HG02981 (cell line): ENCODE measurements around the gene CAMTA1.

ENCODE experiments used
- ATAC-seq: cut with Tn5 transposase; IDR thresholded peaks from one replicate; pipeline ENCODE4 v1.9.1; 2021; ENCODE audit warnings: mild to moderate bottlenecking, moderate library complexity; ENCODE audit not compliant: unreplicated experiment

CAMTA1 gene

DNA sequence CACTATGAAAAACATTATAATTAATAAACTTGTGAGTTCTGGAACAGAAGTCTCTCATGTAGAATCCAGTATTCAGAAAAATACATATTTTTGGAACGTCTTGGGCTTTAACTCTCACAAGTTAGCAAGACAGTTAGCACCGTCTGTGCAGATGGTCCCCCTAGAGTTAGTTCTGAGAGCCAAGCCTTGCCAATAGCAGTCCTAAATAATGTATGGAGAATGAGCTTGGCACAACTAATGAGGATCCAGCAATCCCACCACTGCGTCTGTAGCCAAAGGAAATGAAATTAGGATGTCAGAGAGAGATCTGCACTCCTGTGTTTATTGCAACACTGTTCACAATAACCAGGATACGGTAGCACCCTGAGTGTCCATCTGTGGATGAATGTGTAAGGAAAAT, 931.3 kb downstream of the CAMTA1 start:
- ATAC-seq, result no peak

DNA sequence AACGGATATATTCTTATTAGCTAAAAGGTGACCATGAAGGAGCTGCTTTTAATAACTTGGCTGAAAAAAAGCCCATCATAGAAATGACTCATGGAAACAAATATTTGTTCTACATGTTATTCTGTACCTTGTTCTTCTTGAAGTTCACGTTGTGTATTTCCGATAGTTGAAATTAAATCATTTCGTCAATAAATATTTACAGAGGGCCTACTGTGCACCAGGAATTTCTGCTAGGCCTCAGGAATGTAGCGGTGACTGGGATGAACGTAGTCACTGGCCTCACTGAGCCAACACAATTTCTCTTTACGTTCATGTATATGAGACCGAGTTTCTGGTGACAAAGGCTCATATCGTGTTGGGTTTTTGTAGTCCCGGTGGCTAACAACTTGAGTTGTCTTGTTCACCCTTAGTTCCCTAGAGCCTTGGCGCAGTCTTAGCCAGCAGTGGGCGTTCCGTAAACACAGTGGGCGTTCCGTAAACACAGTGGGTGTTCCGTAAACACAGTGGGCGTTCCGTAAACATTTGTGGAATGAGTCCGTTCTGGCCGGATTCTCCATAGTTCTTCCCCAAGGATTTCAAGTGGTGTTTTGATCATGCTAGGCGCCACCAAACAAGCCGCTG, 932.6 kb downstream of the CAMTA1 start:
- no peak for ATAC-seq

DNA sequence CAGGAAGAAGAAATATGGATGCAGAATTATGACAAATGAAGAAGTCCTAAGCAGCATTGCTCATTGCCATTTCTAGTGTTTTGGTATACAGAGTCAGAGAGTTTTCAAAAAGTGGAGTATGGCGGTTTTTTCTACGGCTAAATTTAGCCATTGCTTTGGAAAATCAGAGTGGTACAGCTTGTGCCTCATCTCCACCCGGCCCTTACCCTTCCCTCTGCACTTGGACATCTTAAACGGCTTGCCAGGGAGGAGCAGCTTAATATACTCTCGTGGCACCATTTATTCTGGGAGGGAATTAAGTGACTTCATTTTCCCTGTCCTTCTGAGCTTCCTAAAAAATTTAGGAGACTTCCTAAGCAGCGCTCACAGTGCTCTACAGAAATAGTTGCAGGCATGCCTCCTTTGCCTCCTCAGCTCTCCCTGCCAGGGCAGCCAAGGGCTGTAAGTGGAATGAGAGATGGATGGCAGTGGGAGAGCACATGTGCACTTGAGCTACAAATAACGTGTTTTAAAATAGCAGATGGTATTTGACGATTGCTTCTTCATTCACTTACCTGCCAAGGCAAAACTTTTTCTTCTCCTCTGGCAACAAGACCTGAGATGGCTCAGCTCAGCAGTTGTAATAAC, 934.3 kb downstream of the CAMTA1 start:
- ATAC-seq, result no peak

GRCh38 chr1:7721940-7722669, 936.9 kb downstream of the CAMTA1 start:
- no peak for ATAC-seq

- no peak for ATAC-seq
Observed at GRCh38 chr1:7722670-7723012, 937.4 kb downstream of the CAMTA1 start.

GRCh38 chr1:7726623-7727022, 941.4 kb downstream of the CAMTA1 start:
- no peak for ATAC-seq

- no peak for ATAC-seq
Observed at GRCh38 chr1:7727809-7728471, 942.7 kb downstream of the CAMTA1 start.

DNA sequence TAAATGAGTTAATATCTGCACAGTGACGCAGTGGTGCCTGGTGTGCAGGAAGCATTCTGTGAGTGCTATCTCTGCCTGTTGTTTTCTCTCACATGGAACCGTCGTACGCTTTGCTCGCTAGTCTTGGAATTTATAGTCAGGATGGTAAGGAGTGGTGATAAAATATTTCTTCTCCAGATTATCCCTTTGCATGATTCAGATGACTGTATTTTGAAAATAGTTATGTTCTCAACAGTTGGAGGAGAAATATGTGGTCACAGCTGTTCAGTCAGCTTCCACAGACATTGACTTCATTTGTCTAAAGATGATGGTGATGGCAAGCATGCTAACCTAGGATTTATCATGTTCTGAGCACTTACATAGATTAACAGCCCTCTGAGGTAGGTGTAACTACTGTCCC, 944.5 kb downstream of the CAMTA1 start:
- ATAC-seq, result no peak

DNA sequence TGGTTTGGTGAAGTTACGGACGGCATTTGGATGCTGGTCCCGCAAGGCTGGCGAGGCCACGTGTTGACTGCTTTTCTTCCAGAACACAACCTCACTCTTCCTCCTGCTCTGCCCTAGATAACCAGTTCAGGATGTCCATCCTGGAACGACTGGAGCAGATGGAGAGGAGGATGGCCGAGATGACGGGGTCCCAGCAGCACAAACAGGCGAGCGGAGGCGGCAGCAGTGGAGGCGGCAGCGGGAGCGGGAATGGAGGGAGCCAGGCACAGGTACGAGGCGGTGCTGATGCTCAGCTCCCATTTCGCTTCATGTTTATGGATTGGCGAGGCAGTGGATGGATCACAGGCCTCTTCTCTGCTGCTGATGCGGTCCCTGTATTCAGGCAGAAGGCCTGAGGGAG, 947.1 kb downstream of the CAMTA1 start:
- no peak for ATAC-seq

DNA sequence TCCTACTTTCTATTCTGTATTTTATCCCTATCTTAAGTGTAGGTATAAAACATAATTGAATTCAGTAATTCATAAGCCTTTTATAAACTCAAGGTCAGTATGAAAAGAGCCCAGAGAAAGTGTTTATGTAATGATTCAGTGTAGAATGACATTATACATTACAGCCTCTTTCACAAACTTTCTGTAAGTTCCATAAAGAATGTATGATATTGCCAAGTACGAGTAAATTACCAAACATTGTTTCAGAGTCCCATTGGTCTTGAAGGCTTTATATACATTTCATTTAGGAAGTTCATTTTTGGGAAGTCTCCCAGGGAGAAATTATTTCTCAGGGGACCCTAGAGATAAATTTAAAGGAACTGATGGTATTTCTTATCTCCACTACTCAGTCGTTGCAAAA, 948.0 kb downstream of the CAMTA1 start:
- no peak for ATAC-seq

GRCh38 chr1:7738044-7738443, 952.8 kb downstream of the CAMTA1 start:
- ATAC-seq, result no peak

DNA sequence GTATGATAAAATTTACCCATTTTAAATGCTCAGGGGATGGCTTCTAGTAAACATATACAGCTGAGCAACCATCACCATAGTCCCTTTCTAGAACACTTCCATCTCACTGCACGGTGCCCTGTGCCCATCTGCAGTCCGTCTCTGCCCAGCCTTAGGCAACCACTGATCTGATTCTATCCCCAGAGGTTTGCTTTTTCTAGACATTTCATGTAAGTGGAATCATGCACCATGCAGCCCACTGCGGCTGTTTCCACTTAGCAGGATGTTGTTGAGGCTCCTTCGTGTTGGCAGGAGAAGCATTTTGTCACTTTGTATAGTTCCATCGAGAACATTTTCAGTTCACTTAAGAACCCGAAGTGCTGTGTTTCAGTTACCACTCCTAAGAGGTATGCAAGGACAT, 958.1 kb downstream of the CAMTA1 start:
- ATAC-seq, result no peak

DNA sequence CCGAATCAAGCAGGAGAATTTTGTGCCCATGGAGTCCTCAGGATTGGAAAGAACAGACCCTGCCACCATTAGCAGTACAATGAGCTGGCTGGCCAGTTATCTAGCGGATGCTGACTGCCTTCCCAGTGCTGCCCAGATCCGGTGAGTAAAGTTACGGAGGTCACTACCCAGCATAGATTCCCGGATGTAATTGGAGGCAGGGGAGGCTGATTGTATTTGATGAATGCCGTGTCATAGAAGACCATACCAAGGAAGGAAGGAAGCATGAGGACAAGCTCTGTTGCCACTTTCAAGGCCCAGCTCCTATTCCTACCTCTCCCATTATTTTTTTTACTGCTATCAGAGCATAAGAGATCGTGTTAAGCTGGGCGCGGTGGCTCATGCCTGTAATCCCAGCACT, 959.6 kb downstream of the CAMTA1 start:
- ATAC-seq, result no peak

DNA sequence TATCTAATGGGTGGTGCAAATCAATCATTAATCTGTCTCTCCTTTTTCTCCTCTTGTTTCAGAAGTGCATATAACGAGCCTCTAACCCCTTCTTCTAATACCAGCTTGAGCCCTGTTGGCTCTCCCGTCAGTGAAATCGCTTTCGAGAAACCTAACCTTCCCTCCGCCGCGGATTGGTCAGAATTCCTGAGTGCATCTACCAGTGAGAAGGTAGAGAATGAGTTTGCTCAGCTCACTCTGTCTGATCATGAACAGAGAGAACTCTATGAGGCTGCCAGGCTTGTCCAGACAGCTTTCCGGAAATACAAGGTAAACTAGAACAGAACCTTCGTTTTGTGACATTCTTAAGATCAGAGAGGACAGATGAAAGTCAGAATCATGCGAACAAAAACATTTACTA, 960.5 kb downstream of the CAMTA1 start:
- ATAC-seq, result no peak

DNA sequence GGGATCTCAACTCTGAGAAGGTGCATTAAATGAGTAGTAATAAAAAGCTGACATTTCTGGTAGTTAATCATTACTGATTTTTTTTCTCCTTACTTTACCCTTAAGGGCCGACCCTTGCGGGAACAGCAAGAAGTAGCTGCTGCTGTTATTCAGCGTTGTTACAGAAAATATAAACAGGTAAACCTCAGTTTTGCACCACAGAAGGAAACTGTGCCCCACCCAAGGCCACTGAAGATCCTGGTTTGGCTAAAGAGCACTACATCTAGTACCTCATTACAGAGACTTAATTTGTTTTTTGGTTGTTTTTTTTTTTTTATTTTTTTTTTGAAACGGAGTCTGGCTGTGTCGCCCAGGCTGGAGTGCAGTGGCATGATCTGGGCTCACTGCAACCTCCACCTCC, 962.4 kb downstream of the CAMTA1 start:
- no peak for ATAC-seq

- ATAC-seq, result no peak
Observed at GRCh38 chr1:7749126-7749525, 963.9 kb downstream of the CAMTA1 start.

- ATAC-seq, result no peak
Observed at GRCh38 chr1:7751174-7751573, 965.9 kb downstream of the CAMTA1 start.

GRCh38 chr1:7752512-7753417, 967.5 kb downstream of the CAMTA1 start:
- ATAC-seq, result no peak

DNA sequence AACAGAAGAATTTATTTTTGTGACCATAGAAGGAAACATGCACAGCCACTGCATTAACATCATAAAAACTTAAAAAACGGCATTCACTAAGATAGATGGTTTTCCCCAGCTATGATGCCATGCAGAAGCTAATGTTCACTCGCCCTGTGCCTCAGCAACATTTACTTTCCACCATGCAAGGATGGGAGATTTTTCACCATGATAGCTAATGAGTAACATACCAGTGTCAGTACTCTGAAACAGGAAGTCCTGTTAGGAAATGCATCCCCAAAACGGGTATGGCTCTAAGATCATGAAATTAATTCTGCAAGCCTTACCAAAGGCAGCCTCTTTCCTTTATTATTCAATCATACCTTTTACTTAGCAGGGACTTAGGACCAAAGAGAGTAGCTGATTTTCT, 968.4 kb downstream of the CAMTA1 start:
- no peak for ATAC-seq

DNA sequence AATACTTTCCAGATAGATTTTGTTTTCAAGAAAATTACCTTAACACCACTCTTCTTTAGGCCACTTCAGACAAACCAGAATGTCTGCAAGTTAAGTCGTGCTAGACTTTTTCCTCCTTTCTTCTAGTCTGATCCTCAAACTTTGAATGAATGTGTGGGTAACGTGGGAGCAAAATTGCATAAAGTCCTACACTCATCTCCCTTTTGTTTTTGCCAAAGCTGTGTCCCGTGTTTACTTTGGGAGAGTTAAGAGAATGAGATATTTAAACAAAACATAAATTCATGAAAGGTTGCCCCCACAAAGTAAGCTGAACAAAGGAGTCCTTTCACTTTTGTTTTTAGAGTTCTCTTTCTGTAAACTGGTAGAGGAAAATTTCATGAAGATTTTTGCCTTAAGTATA, 969.0 kb downstream of the CAMTA1 start:
- ATAC-seq, result no peak

DNA sequence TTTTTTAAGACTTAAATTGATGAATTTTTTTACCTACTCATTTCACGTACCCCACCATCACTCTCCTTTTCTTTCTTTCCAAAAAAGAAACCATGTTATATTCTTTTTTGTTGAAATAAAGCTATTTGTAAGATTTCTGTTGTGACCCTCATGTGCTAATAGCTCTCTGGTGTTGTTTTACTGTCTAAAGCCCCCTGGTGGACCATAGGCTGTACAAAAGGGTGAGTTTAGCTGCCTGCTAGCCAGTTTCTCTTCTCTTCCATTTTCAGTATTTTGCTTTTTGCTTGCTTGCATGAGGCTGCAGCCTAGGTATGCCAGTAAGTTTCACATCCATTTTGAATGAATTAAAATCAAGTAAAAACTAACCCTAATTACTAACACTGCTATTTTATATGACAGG, 970.2 kb downstream of the CAMTA1 start:
- ATAC-seq, result no peak
